Measurements from ENCODE around the gene LIMA1. TPM values are rescaled to one million over a fixed set of nuclear protein-coding genes. Genes with fewer than 3 reads are reported as not detected.
"Not testable (repeated sequence)": the region's sequence is repeated elsewhere in the genome, so short reads cannot be mapped to it uniquely, and the experiment has no call there.

LIMA1 gene
- total and polyA plus RNA-seq, 4 donors: 35.9 to 177 (median 140) TPM

DNA sequence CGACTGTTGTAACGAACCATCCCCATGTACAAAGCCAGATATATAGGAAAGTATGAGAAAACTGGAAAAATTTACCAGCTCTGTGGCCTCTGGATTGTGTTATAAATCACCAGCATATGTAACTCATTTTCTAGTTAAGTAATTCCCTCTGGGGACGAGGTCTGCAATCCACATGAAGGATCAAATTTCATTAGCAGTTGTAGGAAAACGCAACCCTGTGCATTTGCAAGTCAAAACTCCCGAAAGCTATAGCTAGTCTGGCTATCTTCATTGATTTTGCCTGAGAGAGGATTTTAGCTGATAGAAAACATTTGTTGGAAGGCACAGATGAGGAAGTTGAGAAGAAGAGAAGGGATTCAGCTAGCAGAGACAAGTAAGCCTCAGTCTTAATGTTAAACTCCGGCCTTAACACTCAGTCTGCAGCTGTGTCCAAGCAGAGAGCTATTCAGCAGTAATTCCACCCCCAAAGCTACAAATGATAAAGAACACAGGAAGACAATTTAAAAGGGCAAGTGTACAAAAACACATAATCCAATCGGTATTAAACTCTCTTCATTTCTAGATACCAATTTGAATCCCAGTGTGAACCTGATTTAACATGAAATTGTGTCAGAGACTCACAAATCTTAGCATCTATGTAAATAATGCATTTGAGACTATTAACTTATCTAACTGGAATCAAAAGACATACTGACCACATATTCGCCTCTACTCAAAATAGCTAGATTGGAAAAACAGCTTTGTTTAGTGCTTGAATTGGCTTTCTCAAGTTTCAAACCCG, 61.9 kb downstream of the LIMA1 start:
- no peaks in the 10 kb centered on the region for H3K27me3 ChIP-seq (ENCODE audit: control insufficient read depth in 1 of 2, insufficient read depth in 2 of 2, low read length in 1 of 2)
- DNase-seq: no peak
- H3K36me3 ChIP-seq (ENCODE audit: control insufficient read depth in 1 of 2, insufficient read depth in 2 of 2, low read length in 1 of 2): no peaks in the 10 kb centered on the region
- intact Hi-C loops (cut with DNase I): loop anchor here (2.0 to 5.0 kb wide), 6 partner anchors 25 to 91 kb away; partner anchors contain the start of gene LIMA1 (in 2 of the 2)
- peak overlapping the region; percentile 64 to 86 for H3K27ac ChIP-seq (ENCODE audit: low read depth in 1 of 2, low read length in 2 of 2)
- peak overlapping the region; percentile 73 to 96 for H3K4me3 ChIP-seq (ENCODE audit: low read length in 2 of 2)
- H3K9me3 ChIP-seq (ENCODE audit: control insufficient read depth, low read length): no peaks in the 10 kb centered on the region
- ATAC-seq (ENCODE audit: low FRiP score): peak; percentile 70
- WGBS, 2 donors: 2% methylated on average over 9 of the region's 9 CpGs
- H3K4me1 ChIP-seq (ENCODE audit: control insufficient read depth in 1 of 2, insufficient read depth in 2 of 2, low read length in 2 of 2): peaks cover 4 to 7% of the 10 kb centered on the region in 2 donors

DNA sequence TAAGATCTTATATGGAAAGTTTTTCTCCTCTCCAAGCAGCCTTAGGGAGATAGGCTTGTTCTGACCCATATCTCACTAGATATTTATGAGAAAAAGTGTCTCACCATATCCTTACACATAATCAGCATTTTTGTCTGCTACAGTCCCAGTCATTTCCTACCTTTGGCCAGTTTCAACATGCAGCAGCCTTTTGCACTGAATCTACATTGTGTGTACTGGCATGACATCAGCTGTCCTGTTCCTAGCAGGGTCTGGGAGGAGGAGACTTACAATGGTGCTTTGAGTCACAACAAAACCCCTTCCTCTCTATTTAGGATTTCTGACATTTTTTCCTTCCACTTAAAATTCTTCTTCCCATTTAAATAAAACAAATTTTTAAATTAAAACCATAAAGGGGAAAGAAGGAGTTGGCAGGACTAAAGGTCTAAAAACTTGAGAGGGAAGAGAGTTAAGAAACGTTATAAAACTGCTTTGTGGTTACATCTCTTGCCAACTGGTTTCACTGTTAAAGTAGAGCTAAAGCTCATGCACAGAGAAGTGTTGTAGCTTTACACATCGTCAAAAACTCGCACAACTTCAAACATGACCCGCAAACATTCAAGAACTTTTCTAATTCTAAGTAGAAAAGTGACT, 62.8 kb downstream of the LIMA1 start:
- peak overlapping the region; percentile 73 to 96 for H3K4me3 ChIP-seq (ENCODE audit: low read length in 2 of 2)
- DNase-seq (no peak), ATAC-seq (ENCODE audit: low FRiP score) (no peak)
- peak overlapping the region; percentile 28 to 80 for H3K27ac ChIP-seq (ENCODE audit: low read depth in 1 of 2, low read length in 2 of 2)
- H3K36me3 ChIP-seq (ENCODE audit: control insufficient read depth in 1 of 2, insufficient read depth in 2 of 2, low read length in 1 of 2): no peaks in the 10 kb centered on the region
- H3K27me3 ChIP-seq (ENCODE audit: control insufficient read depth in 1 of 2, insufficient read depth in 2 of 2, low read length in 1 of 2): no peaks in the 10 kb centered on the region
- H3K4me1 ChIP-seq (ENCODE audit: control insufficient read depth in 1 of 2, insufficient read depth in 2 of 2, low read length in 2 of 2): peaks cover 4 to 7% of the 10 kb centered on the region in 2 donors
- 1 to 3% methylated on average over 4 of the region's 4 CpGs for WGBS, 2 donors
- intact Hi-C loops (cut with DNase I): loop anchor here (2.0 to 5.0 kb wide), 6 partner anchors 26 to 92 kb away; partner anchors contain the start of gene LIMA1 (in 2 of the 2)
- H3K9me3 ChIP-seq (ENCODE audit: control insufficient read depth, low read length): no peaks in the 10 kb centered on the region

DNA sequence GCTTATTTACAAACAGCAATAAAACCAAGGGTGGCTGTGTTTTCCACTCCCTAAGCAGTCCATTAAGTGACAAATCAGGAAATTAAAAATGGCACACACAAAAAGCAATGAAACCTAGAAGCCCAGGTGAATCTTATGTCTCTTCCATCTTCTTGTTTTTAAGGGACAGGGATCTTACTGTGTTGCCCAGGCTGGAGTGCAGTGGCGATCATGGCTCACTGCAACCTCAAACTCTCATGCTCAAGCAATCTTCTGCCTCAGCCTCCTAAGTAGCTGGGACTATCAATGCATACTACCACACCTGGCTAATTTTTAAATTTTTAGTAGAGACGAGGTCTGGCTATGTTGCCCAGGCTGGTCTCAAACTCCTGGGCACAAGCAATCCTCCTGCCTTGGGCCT, 63.8 kb downstream of the LIMA1 start:
- peak overlapping the region in 1 of 2 donors; percentile 73 for H3K4me3 ChIP-seq (ENCODE audit: low read length in 2 of 2)
- 72 to 76% methylated on average over 2 of the region's 2 CpGs for WGBS, 2 donors

DNA sequence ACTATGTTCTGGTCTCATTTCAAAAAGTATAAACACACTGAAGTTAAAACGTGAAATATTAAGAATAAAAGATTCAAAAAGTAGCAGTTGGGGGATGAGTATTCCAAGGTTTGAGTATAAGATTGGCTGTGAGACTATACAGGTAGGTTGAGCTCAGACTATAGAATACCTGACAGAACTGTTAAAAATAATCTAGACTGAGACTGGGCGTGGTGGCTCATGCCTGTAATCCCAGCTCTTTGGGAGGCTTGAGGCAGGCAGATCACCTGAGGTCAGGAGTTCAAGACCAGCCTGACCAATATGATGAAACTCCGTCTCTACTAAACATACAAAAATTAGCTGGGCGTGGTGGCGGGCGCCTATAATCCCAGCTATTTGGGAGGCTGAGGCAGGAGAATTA, 64.3 kb downstream of the LIMA1 start:
- not testable (repeated sequence) for H3K4me3 ChIP-seq (ENCODE audit: low read length in 2 of 2); H3K27me3 ChIP-seq (ENCODE audit: control insufficient read depth in 1 of 2, insufficient read depth in 2 of 2, low read length in 1 of 2); ATAC-seq (ENCODE audit: low FRiP score)

More for the DNA sequence above, 63.8 kb downstream of the LIMA1 start:
- no peak for ATAC-seq (ENCODE audit: low FRiP score)
- no peak overlapping the region for H3K27ac ChIP-seq (ENCODE audit: low read depth in 1 of 2, low read length in 2 of 2)
- DNase-seq: no peak
- no peaks in the 10 kb centered on the region for H3K27me3 ChIP-seq (ENCODE audit: control insufficient read depth in 1 of 2, insufficient read depth in 2 of 2, low read length in 1 of 2)
- no peaks in the 10 kb centered on the region for H3K36me3 ChIP-seq (ENCODE audit: control insufficient read depth in 1 of 2, insufficient read depth in 2 of 2, low read length in 1 of 2)
- intact Hi-C loops (cut with DNase I): no loop called here
- H3K9me3 ChIP-seq (ENCODE audit: control insufficient read depth, low read length): no peaks in the 10 kb centered on the region
- peaks cover 4 to 7% of the 10 kb centered on the region in 2 donors for H3K4me1 ChIP-seq (ENCODE audit: control insufficient read depth in 1 of 2, insufficient read depth in 2 of 2, low read length in 2 of 2)

DNA sequence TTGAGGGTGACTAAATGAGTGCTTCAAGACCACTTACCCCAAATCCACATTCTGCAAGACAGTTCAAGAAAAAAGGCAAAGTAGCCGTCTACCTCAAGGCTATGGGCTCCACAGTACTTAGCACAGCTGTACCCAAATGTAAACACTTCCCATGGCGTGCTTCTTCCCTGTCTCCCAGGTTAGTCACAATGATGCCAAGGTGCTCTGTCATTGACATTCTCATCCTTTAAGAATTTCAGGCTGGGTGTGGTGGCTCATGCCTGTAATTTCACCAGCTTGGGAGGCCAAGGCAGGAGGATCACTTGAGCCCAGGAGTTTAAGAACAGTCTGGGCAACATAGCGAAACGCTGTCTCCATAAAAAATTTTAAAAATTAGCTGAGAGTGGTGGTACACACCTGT, 64.9 kb downstream of the LIMA1 start:
- Histone ChIP-seq H3K27ac (ENCODE audit: low read depth in 1 of 2, low read length in 2 of 2) (no peak overlapping the region), H3K9me3 (ENCODE audit: control insufficient read depth, low read length) (no peaks in the 10 kb centered on the region), H3K27me3 (ENCODE audit: control insufficient read depth in 1 of 2, insufficient read depth in 2 of 2, low read length in 1 of 2) (no peaks in the 10 kb centered on the region), H3K4me1 (ENCODE audit: control insufficient read depth in 1 of 2, insufficient read depth in 2 of 2, low read length in 2 of 2) (peaks cover 4 to 7% of the 10 kb centered on the region in 2 donors), H3K36me3 (ENCODE audit: control insufficient read depth in 1 of 2, insufficient read depth in 2 of 2, low read length in 1 of 2) (no peaks in the 10 kb centered on the region), H3K4me3 (ENCODE audit: low read length in 2 of 2) (no peak overlapping the region)
- 95% methylated on average over 4 of the region's 4 CpGs for WGBS, 2 donors
- intact Hi-C loops (cut with DNase I): no loop called here
- ATAC-seq (ENCODE audit: low FRiP score) (no peak), DNase-seq (no peak)

More for the DNA sequence above, 64.3 kb downstream of the LIMA1 start:
- 88 to 89% methylated on average over 6 of the region's 6 CpGs for WGBS, 2 donors
- H3K27ac ChIP-seq (ENCODE audit: low read depth in 1 of 2, low read length in 2 of 2); DNase-seq; H3K9me3 ChIP-seq (ENCODE audit: control insufficient read depth, low read length); H3K4me1 ChIP-seq (ENCODE audit: control insufficient read depth in 1 of 2, insufficient read depth in 2 of 2, low read length in 2 of 2); H3K36me3 ChIP-seq (ENCODE audit: control insufficient read depth in 1 of 2, insufficient read depth in 2 of 2, low read length in 1 of 2); intact Hi-C loops (cut with DNase I): not testable (repeated sequence)

DNA sequence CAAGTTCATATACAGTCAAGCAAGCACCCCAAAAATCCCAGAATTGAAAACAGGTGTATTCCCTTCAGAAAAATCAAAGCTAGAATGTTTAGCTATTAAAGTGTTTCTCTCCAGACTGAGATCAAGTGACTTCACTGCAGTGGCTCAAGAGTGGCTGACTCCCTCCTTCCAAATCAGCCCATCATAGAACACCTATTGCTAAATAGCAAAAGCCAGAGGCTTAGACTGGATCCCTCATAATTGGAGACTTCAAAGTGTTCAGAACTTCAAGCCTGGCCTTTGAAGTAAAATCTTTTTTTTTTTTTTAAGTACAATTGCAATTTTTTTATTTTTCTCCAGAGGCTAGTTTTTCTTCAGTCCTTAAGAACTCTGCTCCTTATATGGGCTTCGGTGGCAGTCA, 66.1 kb downstream of the LIMA1 start:
- Histone ChIP-seq H3K27me3 (ENCODE audit: control insufficient read depth in 1 of 2, insufficient read depth in 2 of 2, low read length in 1 of 2) (no peaks in the 10 kb centered on the region), H3K36me3 (ENCODE audit: control insufficient read depth in 1 of 2, insufficient read depth in 2 of 2, low read length in 1 of 2) (no peaks in the 10 kb centered on the region), H3K9me3 (ENCODE audit: control insufficient read depth, low read length) (no peaks in the 10 kb centered on the region), H3K4me3 (ENCODE audit: low read length in 2 of 2) (no peak overlapping the region), H3K4me1 (ENCODE audit: control insufficient read depth in 1 of 2, insufficient read depth in 2 of 2, low read length in 2 of 2) (peaks cover 4 to 7% of the 10 kb centered on the region in 2 donors), H3K27ac (ENCODE audit: low read depth in 1 of 2, low read length in 2 of 2) (no peak overlapping the region)
- WGBS, 2 donors: 81 to 83% methylated on average over 1 of the region's 1 CpG
- ATAC-seq (ENCODE audit: low FRiP score): no peak
- intact Hi-C loops (cut with DNase I): no loop called here
- no peak for DNase-seq

DNA sequence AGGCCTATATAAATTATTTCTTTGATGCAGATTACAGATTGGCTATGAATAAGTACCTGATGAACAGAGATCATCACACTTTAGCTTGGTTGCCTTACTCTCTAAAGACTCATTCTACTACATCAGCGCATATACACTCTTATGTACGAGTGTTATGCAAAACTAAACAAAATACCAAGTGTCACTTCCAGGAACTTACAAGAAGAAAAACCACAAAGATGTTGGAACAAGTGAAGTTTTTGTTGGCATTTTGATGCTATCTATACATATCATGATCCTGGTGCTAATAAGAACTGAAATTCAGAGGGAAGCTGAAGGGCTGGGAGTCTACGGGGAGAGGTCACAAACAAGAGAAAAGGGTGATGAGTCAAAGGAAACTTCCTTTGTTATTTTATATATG, 68.3 kb downstream of the LIMA1 start:
- intact Hi-C loops (cut with DNase I): no loop called here
- ATAC-seq (ENCODE audit: low FRiP score) (no peak), DNase-seq (no peak)
- Histone ChIP-seq H3K27ac (ENCODE audit: low read depth in 1 of 2, low read length in 2 of 2) (no peak overlapping the region), H3K9me3 (ENCODE audit: control insufficient read depth, low read length) (no peaks in the 10 kb centered on the region), H3K4me3 (ENCODE audit: low read length in 2 of 2) (no peak overlapping the region), H3K4me1 (ENCODE audit: control insufficient read depth in 1 of 2, insufficient read depth in 2 of 2, low read length in 2 of 2) (peaks cover 3 to 7% of the 10 kb centered on the region in 2 donors), H3K36me3 (ENCODE audit: control insufficient read depth in 1 of 2, insufficient read depth in 2 of 2, low read length in 1 of 2) (no peaks in the 10 kb centered on the region), H3K27me3 (ENCODE audit: control insufficient read depth in 1 of 2, insufficient read depth in 2 of 2, low read length in 1 of 2) (no peaks in the 10 kb centered on the region)
- 68 to 70% methylated on average over 3 of the region's 3 CpGs for WGBS, 2 donors

DNA sequence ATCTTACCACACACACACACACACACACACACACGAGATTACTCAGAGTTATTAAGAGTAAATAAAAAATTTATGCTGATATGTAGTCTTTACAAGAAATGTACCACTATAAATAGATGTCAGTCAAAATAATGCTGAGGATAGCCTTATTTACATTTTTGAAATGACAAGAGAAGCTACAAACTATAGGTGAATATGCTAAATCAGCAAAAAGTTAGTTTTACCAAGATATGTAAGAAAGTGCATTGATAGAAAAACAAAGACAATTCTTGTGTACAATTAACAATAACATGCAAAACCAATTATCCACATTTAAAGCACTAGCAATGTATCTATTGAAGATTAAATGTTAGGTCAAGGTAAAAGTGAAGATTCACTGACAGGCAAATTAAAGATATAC, 69.3 kb downstream of the LIMA1 start:
- H3K9me3 ChIP-seq (ENCODE audit: control insufficient read depth, low read length): no peaks in the 10 kb centered on the region
- no peak overlapping the region for H3K27ac ChIP-seq (ENCODE audit: low read depth in 1 of 2, low read length in 2 of 2)
- DNase-seq (no peak), ATAC-seq (ENCODE audit: low FRiP score) (no peak)
- WGBS, 2 donors: 20 to 21% methylated on average over 1 of the region's 1 CpG
- peaks cover 0 to 4% of the 10 kb centered on the region in 2 donors for H3K4me1 ChIP-seq (ENCODE audit: control insufficient read depth in 1 of 2, insufficient read depth in 2 of 2, low read length in 2 of 2)
- intact Hi-C loops (cut with DNase I): no loop called here
- no peak overlapping the region for H3K4me3 ChIP-seq (ENCODE audit: low read length in 2 of 2)
- no peaks in the 10 kb centered on the region for H3K27me3 ChIP-seq (ENCODE audit: control insufficient read depth in 1 of 2, insufficient read depth in 2 of 2, low read length in 1 of 2)
- H3K36me3 ChIP-seq (ENCODE audit: control insufficient read depth in 1 of 2, insufficient read depth in 2 of 2, low read length in 1 of 2): no peaks in the 10 kb centered on the region
